ENCODE results near the gene LRRC42.

DNA sequence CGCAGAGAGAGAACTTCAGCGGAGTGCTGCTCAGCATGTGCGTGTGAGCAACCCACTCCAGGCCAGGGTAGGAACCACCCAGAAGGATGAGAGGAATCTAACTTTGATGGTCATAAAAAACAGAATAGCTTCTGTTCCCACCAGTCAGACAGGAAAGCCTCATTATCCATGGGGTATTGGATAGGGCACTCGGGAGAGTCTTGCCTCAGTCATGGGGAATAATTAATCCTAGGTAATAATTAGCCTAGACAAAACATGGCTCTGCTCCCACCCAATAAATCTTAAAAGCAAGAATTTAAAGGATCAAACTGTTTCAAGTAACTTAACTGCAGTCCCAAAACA, 36.6 kb downstream of the LRRC42 start:
- no peak for TF ChIP-seq EZH2 (IDR thresholded peaks at IDR 0.05; ENCODE audit: insufficient read depth, poor library complexity, severe bottlenecking)
- no peak for TF ChIP-seq EZH2phosphoT487 (IDR thresholded peaks at IDR 0.05; ENCODE audit: insufficient read depth, low read depth)
